ENCODE results near the gene SS18. TPM values are rescaled to one million over a fixed set of nuclear protein-coding genes. Genes with fewer than 3 reads are reported as not detected.

Gene SS18
- total and polyA plus RNA-seq, 2 donors (not counting 1 experiment from before 2014, with no cell fraction given) = 62.4 to 114 TPM

DNA sequence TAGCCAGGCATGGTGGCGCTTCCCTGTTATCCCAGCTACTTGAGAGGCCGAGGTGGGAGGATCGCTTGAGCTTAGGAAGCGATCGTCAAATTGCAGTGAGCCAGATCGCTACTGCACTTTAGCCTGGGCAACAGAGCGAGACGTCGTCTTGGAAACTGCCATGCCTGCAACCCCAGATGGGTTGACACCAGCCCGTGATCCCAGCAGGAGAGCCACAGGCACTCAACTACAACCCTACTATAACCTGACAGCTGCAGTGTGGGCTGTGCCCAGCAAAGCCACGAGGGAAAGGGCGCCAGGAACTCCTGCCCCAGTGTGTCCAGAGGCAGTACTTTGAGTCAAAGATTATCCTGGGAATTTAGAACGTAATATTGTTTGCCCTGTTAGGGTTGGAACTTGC, 85.6 kb downstream of the SS18 start:
- Mint-ChIP-seq H3K27ac (no peak overlapping the region), H3K4me3 (no peak overlapping the region), H3K4me1 (no peaks in the 10 kb centered on the region), H3K27me3 (no peaks in the 10 kb centered on the region), H3K9me3 (ENCODE audit: insufficient read depth) (no peaks in the 10 kb centered on the region)
- H3K36me3 ChIP-seq (replicated peaks in 1 of 2; ENCODE audit: control extremely low read depth in 1 of 2, control insufficient read depth in 1 of 2, extremely low read depth in 1 of 2, insufficient read depth in 2 of 2, low read length in 1 of 2) = no peaks in the 10 kb centered on the region
- no peaks in the 10 kb centered on the region for H4K20me1 ChIP-seq (ENCODE audit: control insufficient read depth, insufficient read depth, low read length, poor library complexity, severe bottlenecking)
- no peaks in the 10 kb centered on the region for H3K79me2 ChIP-seq (ENCODE audit: control insufficient read depth, insufficient read depth, low read length)
- no peak overlapping the region for H3K4me2 ChIP-seq (replicated peaks; ENCODE audit: low read depth, low read length, poor library complexity, severe bottlenecking)
- no peak overlapping the region for H2AFZ ChIP-seq (ENCODE audit: insufficient read depth, low read depth, low read length, poor library complexity, severe bottlenecking)
- no peaks in the 10 kb centered on the region for H3K9me3 ChIP-seq (ENCODE audit: control extremely low read depth in 1 of 3, control insufficient read depth in 2 of 3, insufficient read depth in 1 of 3, low read length in 2 of 3)
- TF ChIP-seq, protein P1, sequence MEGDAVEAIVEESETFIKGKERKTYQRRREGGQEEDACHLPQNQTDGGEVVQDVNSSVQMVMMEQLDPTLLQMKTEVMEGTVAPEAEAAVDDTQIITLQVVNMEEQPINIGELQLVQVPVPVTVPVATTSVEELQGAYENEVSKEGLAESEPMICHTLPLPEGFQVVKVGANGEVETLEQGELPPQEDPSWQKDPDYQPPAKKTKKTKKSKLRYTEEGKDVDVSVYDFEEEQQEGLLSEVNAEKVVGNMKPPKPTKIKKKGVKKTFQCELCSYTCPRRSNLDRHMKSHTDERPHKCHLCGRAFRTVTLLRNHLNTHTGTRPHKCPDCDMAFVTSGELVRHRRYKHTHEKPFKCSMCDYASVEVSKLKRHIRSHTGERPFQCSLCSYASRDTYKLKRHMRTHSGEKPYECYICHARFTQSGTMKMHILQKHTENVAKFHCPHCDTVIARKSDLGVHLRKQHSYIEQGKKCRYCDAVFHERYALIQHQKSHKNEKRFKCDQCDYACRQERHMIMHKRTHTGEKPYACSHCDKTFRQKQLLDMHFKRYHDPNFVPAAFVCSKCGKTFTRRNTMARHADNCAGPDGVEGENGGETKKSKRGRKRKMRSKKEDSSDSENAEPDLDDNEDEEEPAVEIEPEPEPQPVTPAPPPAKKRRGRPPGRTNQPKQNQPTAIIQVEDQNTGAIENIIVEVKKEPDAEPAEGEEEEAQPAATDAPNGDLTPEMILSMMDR (IDR thresholded peaks at IDR 0.05) = no peak
- no peak for TF ChIP-seq EZH2 (IDR thresholded peaks at IDR 0.05; ENCODE audit: borderline replicate concordance, insufficient read depth, low read depth, low read length, poor library complexity, severe bottlenecking)
- WGBS (ENCODE audit: insufficient coverage) = 99% methylated on average over 11 of the region's 13 CpGs
- intact Hi-C loops (cut with micrococcal nuclease) = no loop called here
- CTCF ChIA-PET = no interaction called here
- H3K27me3 ChIP-seq (replicated peaks in 1 of 4; ENCODE audit: control extremely low read depth in 1 of 4, control insufficient read depth in 3 of 4, insufficient read depth in 4 of 4, low read length in 3 of 4) = no peaks in the 10 kb centered on the region
- no peak overlapping the region for H3K9ac ChIP-seq (ENCODE audit: low read length)
- no peak overlapping the region for H3K4me3 ChIP-seq (ENCODE audit: control extremely low read depth in 1 of 5, extremely low read depth in 1 of 5, insufficient read depth in 1 of 5, low read depth in 2 of 5, low read length in 4 of 5)
- DNase-seq (no peak), ATAC-seq (ENCODE audit: low read depth) (no peak)
- POLR2A ChIA-PET = no interaction called here
- no peak overlapping the region for H3K27ac ChIP-seq (ENCODE audit: low read length in 2 of 2)
- H3K4me1 ChIP-seq (ENCODE audit: control insufficient read depth in 2 of 2, insufficient read depth in 2 of 2, low read length in 2 of 2) = no peaks in the 10 kb centered on the region

DNA sequence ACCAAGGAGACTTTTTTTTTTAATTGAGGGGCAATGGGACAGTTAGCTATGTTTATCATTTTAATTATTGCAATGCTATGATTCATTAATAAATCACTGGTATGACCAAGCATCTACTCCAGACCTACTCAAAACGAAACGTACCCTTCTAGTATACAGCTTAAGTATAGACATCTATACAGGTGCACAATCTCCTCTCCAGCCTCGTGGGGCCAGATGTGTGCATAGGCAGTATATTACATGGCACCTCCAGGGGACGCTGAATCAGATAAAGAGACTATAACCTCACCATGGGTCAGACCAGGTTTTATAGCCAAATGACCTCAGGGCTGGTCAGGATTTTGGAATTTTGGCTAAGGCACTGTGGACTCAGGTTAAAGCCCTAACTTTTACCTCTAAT, 86.6 kb downstream of the SS18 start:
- intact Hi-C loops (cut with micrococcal nuclease) = no loop called here
- Histone ChIP-seq H3K9me3 (ENCODE audit: control extremely low read depth in 1 of 3, control insufficient read depth in 2 of 3, insufficient read depth in 1 of 3, low read length in 2 of 3) (no peaks in the 10 kb centered on the region), H3K27ac (ENCODE audit: low read length in 2 of 2) (no peak overlapping the region), H4K20me1 (ENCODE audit: control insufficient read depth, insufficient read depth, low read length, poor library complexity, severe bottlenecking) (no peaks in the 10 kb centered on the region), H3K9ac (ENCODE audit: low read length) (no peak overlapping the region), H3K79me2 (ENCODE audit: control insufficient read depth, insufficient read depth, low read length) (no peaks in the 10 kb centered on the region), H2AFZ (ENCODE audit: insufficient read depth, low read depth, low read length, poor library complexity, severe bottlenecking) (no peak overlapping the region), H3K36me3 (replicated peaks in 1 of 2; ENCODE audit: control extremely low read depth in 1 of 2, control insufficient read depth in 1 of 2, extremely low read depth in 1 of 2, insufficient read depth in 2 of 2, low read length in 1 of 2) (no peaks in the 10 kb centered on the region), H3K4me1 (ENCODE audit: control insufficient read depth in 2 of 2, insufficient read depth in 2 of 2, low read length in 2 of 2) (no peaks in the 10 kb centered on the region), H3K4me2 (replicated peaks; ENCODE audit: low read depth, low read length, poor library complexity, severe bottlenecking) (no peak overlapping the region), H3K27me3 (replicated peaks in 1 of 4; ENCODE audit: control extremely low read depth in 1 of 4, control insufficient read depth in 3 of 4, insufficient read depth in 4 of 4, low read length in 3 of 4) (no peaks in the 10 kb centered on the region), H3K4me3 (ENCODE audit: control extremely low read depth in 1 of 5, extremely low read depth in 1 of 5, insufficient read depth in 1 of 5, low read depth in 2 of 5, low read length in 4 of 5) (no peak overlapping the region)
- Mint-ChIP-seq H3K27ac (no peak overlapping the region), H3K9me3 (ENCODE audit: insufficient read depth) (peaks cover 6% of the 10 kb centered on the region), H3K4me1 (no peaks in the 10 kb centered on the region), H3K27me3 (no peaks in the 10 kb centered on the region), H3K4me3 (no peak overlapping the region)
- CTCF ChIA-PET = no interaction called here
- DNase-seq (no peak), ATAC-seq (ENCODE audit: low read depth) (no peak)
- WGBS (ENCODE audit: insufficient coverage) = no CpG with 5 or more reads among the region's 4 CpGs
- POLR2A ChIA-PET = no interaction called here
- no peak for TF ChIP-seq EZH2 (IDR thresholded peaks at IDR 0.05; ENCODE audit: borderline replicate concordance, insufficient read depth, low read depth, low read length, poor library complexity, severe bottlenecking)
- TF ChIP-seq, protein P1 (IDR thresholded peaks at IDR 0.05) = no peak

Measured in B cell (primary cell).